Suprapubic skin (tissue), 4 donors: ENCODE measurements around the gene DGUOK. TPM values are rescaled to one million over a fixed set of nuclear protein-coding genes. Genes with fewer than 3 reads are reported as not detected.

Experiments
- DNase-seq, 2 donors: peaks; one replicate each; pipeline ENCODE4 v3.0.0-alpha.2; 2019; ENCODE audit warnings: low spot score in 2 of 2
- H3K27ac ChIP-seq: fragments of 200-600 bp; sonication (generic); one replicate; pipeline ENCODE4 v1.5.1; 2019
- H3K27me3 ChIP-seq: fragments of 200-600 bp; sonication (generic); one replicate; pipeline ENCODE4 v1.5.1; 2019
- H3K36me3 ChIP-seq: fragments of 200-600 bp; sonication (generic); one replicate; pipeline ENCODE4 v1.5.1; 2019
- H3K4me1 ChIP-seq: fragments of 200-600 bp; sonication (generic); one replicate; pipeline ENCODE4 v1.5.1; 2019
- H3K4me3 ChIP-seq: fragments of 200-600 bp; sonication (generic); one replicate; pipeline ENCODE4 v1.5.1; 2019; ENCODE audit warnings: mild to moderate bottlenecking
- H3K9me3 ChIP-seq: fragments of 200-600 bp; sonication (generic); one replicate; pipeline ENCODE4 v1.5.1; 2019
- EP300 ChIP-seq: sonication (generic); formaldehyde crosslinking; IDR thresholded peaks from one replicate; pipeline ENCODE4 v1.6.1; 2017; ENCODE audit warnings: antibody characterized with exemption
- POLR2A ChIP-seq, 2 donors: fragments of 450-650 bp; IDR thresholded peaks; one replicate each; pipeline ENCODE4 v1.6.1; 2017; ENCODE audit warnings: antibody characterized with exemption in 2 of 2, mild to moderate bottlenecking in 2 of 2, moderate library complexity in 2 of 2
- POLR2AphosphoS5 ChIP-seq, 3 donors: sonication (generic); formaldehyde crosslinking; IDR thresholded peaks; one replicate each; pipeline ENCODE4 v1.6.1; 2017; ENCODE audit warnings: antibody characterized with exemption in 3 of 3
- WGBS: methylation state at CpG from one replicate; pipeline ENCODE4 v1.1.5; 2018; 5-methylcytosine and 5-hydroxymethylcytosine counted together
- total RNA-seq, 4 donors: library from RNA; depleted of rRNA; stranded (reverse); fragments of >200 nt; gene quantifications; one replicate each; pipeline ENCODE4 v1.1.0, GENCODE V29; 2016
- TF ChIP-seq, protein P1 (sequence below), 2 donors: fragments of 200-600 bp in 1 of 2; fragments of 450-650 bp in 1 of 2; sonication (generic) in 1 of 2; IDR thresholded peaks; one replicate each; pipeline ENCODE4 v1.5.1; 2016 to 2019; ENCODE audit warnings: antibody characterized with exemption in 2 of 2, mild to moderate bottlenecking in 1 of 2, moderate library complexity in 1 of 2

DGUOK gene
- total RNA-seq, 4 donors from 2014 or later, result 26.2 to 74.9 (median 48.1) TPM

DNA sequence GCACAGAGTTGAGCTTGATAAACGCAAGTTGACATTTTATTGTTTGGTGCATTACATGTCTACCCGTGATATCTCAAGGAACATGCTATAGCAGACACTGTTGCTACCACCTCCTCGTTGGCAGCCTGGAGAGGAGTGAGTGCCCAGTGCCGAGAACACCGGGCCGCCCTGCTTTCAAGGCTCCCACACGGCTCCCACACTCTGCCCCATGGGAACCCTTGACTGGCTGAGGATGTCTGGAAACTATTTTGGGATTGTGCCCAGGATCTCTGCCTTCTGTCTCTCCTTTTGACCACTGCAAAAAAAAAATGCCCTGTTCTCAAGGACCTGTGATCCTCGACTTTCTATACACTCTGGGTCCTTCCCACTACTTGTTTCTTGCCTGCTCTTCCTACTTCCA, 79.1 kb downstream of the DGUOK start:
- DNase-seq, result no peak
- Histone ChIP-seq H3K9me3 (no peaks in the 10 kb centered on the region), H3K27ac (no peak overlapping the region), H3K4me1 (peaks cover 97% of the 10 kb centered on the region), H3K4me3 (no peak overlapping the region), H3K27me3 (no peaks in the 10 kb centered on the region), H3K36me3 (no peaks in the 10 kb centered on the region)
- WGBS, result 76% methylated on average over 8 of the region's 8 CpGs
- TF ChIP-seq, protein P1, sequence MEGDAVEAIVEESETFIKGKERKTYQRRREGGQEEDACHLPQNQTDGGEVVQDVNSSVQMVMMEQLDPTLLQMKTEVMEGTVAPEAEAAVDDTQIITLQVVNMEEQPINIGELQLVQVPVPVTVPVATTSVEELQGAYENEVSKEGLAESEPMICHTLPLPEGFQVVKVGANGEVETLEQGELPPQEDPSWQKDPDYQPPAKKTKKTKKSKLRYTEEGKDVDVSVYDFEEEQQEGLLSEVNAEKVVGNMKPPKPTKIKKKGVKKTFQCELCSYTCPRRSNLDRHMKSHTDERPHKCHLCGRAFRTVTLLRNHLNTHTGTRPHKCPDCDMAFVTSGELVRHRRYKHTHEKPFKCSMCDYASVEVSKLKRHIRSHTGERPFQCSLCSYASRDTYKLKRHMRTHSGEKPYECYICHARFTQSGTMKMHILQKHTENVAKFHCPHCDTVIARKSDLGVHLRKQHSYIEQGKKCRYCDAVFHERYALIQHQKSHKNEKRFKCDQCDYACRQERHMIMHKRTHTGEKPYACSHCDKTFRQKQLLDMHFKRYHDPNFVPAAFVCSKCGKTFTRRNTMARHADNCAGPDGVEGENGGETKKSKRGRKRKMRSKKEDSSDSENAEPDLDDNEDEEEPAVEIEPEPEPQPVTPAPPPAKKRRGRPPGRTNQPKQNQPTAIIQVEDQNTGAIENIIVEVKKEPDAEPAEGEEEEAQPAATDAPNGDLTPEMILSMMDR (IDR thresholded peaks at IDR 0.05), result no peak
- no peak for TF ChIP-seq POLR2AphosphoS5 (IDR thresholded peaks at IDR 0.05)

GRCh38 chr2:74006459-74006858, 79.8 kb downstream of the DGUOK start:
- Histone ChIP-seq H3K4me1 (peaks cover 97% of the 10 kb centered on the region), H3K9me3 (no peaks in the 10 kb centered on the region), H3K36me3 (no peaks in the 10 kb centered on the region), H3K4me3 (no peak overlapping the region), H3K27me3 (no peaks in the 10 kb centered on the region), H3K27ac (no peak overlapping the region)
- WGBS, result 32% methylated on average over 7 of the region's 7 CpGs
- TF ChIP-seq POLR2AphosphoS5 (IDR thresholded peaks at IDR 0.05) (no peak), EP300 (no peak), POLR2A (IDR thresholded peaks at IDR 0.05) (no peak)
- TF ChIP-seq, protein P1 (IDR thresholded peaks at IDR 0.05), result no peak
- DNase-seq, result no peak

DNA sequence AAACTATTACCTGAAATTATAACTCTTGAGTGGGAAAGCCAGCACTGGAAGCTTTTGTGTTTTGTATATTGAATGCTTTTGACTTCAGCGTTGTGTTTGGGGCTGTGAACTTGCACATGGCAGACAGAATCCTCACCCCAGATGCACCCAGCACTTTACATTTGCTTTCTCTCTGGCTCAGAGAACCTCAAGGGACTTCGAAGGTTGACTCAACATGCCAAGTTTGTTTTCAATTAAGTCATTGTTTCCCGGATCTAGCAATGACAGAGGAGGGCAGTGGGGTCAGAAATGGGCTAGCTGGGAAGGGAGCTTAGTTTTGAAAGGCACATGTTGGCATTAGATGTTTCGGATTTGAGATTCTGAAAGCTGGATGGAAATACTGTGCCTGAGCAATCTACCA, 80.4 kb downstream of the DGUOK start:
- peaks cover 92% of the 10 kb centered on the region for H3K4me1 ChIP-seq
- H3K27ac ChIP-seq, result no peak overlapping the region
- DNase-seq, result no peak
- no peaks in the 10 kb centered on the region for H3K9me3 ChIP-seq
- H3K4me3 ChIP-seq, result no peak overlapping the region
- H3K27me3 ChIP-seq, result no peaks in the 10 kb centered on the region
- TF ChIP-seq POLR2AphosphoS5 (IDR thresholded peaks at IDR 0.05), result no peak
- no peak for TF ChIP-seq POLR2A (IDR thresholded peaks at IDR 0.05)
- no peak for TF ChIP-seq EP300
- TF ChIP-seq, protein P1 (IDR thresholded peaks at IDR 0.05), result no peak
- 50% methylated on average over 4 of the region's 4 CpGs for WGBS
- H3K36me3 ChIP-seq, result no peaks in the 10 kb centered on the region

DNA sequence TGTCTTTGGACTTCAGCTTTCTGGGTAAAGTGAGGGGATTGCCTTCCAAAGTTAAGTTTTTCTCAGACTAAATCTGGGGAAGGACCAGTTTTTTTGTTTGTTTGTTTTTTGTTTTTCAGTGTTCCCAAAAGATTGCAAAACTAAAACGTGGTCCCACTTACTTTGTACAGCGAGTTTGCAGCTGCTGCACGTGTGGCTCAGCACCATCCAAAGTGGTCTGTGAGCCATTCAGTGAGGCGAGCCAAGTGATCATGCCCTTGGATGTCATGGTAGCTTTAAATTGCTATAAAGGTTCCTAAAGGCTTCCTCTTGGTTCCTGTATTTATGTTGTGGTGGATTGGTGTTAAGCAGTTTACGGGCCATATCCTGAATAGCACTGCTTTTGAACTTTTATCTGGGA, 81.0 kb downstream of the DGUOK start:
- H3K27ac ChIP-seq, result no peak overlapping the region
- WGBS, result 79% methylated on average over 5 of the region's 5 CpGs
- TF ChIP-seq, protein P1 (IDR thresholded peaks at IDR 0.05), result no peak
- no peak for TF ChIP-seq POLR2A (IDR thresholded peaks at IDR 0.05)
- TF ChIP-seq POLR2AphosphoS5 (IDR thresholded peaks at IDR 0.05), result no peak
- no peak for TF ChIP-seq EP300
- H3K4me3 ChIP-seq, result no peak overlapping the region
- no peaks in the 10 kb centered on the region for H3K27me3 ChIP-seq
- H3K36me3 ChIP-seq, result no peaks in the 10 kb centered on the region
- peaks cover 86% of the 10 kb centered on the region for H3K4me1 ChIP-seq
- no peak for DNase-seq
- H3K9me3 ChIP-seq, result no peaks in the 10 kb centered on the region

Other genes with a start within 250 kb of the DGUOK start
- 10 to 100 TPM; 19.2 to 32.2 (median 29.0) TPM for gene TPRKB, start 189.5 kb upstream of the DGUOK start, total RNA-seq
- 10 to 100 TPM; 45.6 to 59.1 (median 57.0) TPM for gene DUSP11, start 146.8 kb upstream of the DGUOK start, total RNA-seq
- gene C2orf78, start 142.7 kb upstream of the DGUOK start, total RNA-seq, result not detected
- gene STAMBP, start 97.9 kb upstream of the DGUOK start, total RNA-seq, result 10 to 100 TPM; 29.0 to 45.0 (median 33.5) TPM
- gene ACTG2, start 33.9 kb upstream of the DGUOK start, total RNA-seq, result 10 to 100 TPM in 3 of 4 donors, 1 to 10 TPM in 1; 9.4 to 43.5 (median 20.7) TPM
- gene TET3, start 58.0 kb downstream of the DGUOK start, total RNA-seq, result 10 to 100 TPM; 53.6 to 75.3 (median 58.4) TPM
- gene BOLA3, start 221.0 kb downstream of the DGUOK start, total RNA-seq, result 10 to 100 TPM; 18.9 to 44.0 (median 28.1) TPM